Brain pericyte (primary cell): ENCODE measurements around the gene AVP.
"Not testable (repeated sequence)": the region's sequence is repeated elsewhere in the genome, so short reads cannot be mapped to it uniquely, and the experiment has no call there.

Source experiments
- DNase-seq: peaks from one replicate; pipeline ENCODE4 v3.0.0-alpha.2; 2012; ENCODE audit warnings: low read depth, low spot score

Gene AVP, protein sequence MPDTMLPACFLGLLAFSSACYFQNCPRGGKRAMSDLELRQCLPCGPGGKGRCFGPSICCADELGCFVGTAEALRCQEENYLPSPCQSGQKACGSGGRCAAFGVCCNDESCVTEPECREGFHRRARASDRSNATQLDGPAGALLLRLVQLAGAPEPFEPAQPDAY

DNA sequence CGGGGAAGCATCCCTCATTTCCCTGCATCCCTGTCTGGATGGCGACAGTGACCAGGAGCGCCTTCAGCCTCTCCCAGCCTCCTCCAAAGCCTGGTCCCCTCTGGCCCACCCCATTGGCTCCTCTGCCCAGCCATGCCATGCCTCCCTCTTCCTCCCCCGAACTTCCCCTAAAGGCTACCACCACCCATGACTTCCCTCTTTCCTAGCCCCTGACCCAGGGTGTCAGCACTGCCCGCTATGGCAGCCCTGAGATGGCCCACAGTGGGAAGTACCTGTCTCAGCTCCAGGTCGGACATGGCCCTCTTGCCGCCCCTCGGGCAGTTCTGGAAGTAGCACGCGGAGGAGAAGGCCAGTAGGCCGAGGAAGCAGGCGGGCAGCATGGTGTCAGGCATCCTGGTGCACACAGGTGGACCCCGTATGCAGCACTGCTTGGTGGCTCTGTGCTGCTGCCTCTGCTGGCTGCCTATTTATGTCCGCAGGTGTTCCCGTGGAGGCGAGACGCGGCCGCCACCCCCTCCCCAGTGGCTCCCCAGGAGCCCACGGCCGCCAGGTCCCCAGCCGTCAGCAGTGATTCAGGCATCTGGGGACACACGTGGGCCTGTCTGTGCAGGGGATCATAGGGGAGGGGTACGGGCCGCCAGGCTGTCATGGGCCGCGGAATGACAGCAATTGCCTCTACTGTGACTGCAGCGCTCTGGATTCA is at the start of gene AVP:
Gene AVP (minus strand): TSS at position 442 of the 703 bp plus-strand sequence. CDS start 50 bp downstream, at position 392.
- no peak for DNase-seq

DNA sequence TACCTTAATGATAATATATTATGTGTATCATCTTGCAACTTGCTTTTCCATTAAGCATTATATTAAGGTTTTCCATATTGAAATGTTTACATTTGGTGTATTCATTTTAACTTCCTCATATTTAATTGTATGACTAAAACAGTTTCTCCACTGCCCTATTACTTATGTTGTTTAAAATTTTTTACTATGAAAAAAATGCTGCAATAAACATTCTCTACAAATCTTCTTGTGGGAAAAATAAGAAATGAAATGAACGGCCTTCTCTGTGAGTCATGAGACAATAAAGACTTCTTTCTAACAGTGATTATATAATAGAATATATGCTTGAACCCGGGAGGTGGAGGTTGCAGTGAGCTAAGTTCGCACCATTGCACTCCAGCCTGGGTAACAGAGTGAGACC is 49.6 kb upstream of the AVP start:
- no peak for DNase-seq

DNA sequence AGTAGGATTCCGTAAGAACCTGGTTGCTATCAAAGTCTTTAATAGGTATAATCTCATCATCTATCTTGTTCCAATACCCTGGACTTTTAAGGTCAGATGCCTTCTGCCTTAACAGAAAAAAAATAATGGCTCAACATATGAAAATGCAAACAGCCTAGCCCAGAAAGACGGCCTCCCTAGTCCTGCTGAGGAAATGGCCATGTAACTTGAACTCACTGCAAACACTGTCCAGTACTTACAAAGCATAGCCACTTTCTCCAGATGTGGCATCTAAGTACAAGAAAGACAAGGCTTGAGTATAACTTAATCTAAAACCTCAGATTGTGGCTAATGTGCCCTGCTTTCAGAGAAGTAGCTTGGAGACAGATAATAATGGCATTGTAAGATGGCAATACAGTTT is 48.6 kb upstream of the AVP start:
- no peak for DNase-seq

DNA sequence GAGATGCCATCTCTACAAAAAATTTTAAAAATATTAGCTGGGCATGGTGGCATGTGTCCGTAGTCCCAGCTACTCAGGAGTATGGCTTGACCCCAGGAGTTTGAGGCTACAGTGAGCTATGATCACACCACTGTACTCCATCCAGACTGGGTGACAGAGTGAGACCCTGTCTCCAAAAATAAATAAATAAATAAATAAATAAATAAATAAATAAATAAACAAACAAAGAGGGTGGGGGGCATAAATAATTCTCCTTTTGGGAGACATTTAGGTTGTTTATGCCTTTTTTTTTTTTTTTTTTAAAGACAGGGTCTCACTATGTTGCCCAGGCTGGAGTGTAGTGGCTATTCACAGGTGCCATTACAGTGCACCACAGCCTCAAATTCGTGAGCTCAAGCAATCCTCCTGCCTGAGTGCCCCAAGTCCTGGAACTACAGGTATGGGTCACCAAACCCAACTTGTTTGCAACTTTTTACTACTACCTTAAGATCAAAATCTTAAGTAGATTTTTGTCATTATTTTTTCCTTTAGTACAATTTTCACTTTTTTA is 45.6 kb upstream of the AVP start:
- DNase-seq, result no peak

DNA sequence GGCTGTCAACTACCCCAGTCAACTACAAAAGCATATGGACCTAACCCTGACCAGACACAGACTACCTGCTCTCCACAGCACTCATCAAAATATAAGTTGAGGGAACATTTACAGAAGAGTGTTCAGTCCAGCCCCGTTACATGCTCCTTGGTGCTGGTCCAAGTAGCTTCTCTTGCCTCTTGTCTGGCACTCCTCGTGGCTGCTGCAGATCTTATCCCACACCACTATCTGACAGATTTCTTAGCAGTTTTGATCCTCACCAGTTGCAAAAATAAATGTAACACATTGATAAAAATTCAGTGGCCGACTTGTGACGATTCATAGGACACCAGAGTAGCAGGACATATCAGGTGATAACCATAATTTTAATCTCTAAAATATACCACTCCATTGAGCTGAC is 44.6 kb upstream of the AVP start:
- DNase-seq, result no peak

DNA sequence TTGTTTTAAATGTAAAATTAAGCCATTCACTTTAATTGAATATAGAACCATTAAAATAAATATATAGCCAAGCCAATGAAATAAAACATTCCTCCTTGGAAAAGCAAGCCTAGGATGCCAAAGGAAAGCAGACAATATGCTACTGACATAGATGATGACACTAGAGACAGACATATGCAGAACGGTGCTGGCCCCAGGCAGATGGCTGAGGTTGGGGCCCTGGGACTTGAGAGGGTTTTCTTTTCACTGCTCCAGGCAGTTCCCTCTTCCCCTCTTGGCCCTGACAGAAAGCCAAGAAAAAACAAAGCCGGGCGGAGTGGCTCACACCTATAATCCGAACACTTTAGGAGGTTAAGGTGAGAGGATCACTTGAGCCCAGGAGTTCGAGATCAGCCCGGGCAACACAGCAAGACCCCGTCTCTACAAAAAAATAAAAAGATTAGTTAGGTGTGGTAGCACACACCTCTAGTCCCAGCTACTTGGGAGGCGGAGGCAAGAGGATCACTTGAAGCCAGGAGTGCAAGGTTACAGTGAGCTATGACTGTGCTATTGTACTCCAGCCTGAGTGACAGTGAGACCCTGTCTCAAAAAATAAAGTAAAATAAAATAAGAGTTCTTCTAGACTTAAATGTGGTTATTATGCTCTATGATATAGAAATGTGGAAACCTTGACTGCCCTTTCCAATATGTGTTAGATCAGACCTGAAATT is 43.9 kb upstream of the AVP start:
- DNase-seq, result no peak

DNA sequence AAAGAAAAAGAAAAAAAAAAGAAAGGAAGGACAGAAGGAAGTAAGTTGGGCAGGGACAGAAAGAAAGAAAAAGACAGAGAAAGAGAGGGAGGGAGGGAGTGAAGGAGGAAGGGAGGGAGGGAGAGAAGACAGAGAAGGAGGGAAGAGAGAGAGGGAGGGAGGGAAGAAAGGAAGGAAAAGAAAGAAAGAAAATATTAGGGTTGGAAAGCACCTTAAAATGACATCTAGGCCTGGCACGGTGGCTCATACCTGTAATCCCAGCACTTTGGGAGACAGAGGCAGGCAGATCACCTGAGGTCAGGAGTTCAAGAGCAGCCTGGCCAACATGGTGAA is 42.0 kb upstream of the AVP start:
- no peak for DNase-seq

DNA sequence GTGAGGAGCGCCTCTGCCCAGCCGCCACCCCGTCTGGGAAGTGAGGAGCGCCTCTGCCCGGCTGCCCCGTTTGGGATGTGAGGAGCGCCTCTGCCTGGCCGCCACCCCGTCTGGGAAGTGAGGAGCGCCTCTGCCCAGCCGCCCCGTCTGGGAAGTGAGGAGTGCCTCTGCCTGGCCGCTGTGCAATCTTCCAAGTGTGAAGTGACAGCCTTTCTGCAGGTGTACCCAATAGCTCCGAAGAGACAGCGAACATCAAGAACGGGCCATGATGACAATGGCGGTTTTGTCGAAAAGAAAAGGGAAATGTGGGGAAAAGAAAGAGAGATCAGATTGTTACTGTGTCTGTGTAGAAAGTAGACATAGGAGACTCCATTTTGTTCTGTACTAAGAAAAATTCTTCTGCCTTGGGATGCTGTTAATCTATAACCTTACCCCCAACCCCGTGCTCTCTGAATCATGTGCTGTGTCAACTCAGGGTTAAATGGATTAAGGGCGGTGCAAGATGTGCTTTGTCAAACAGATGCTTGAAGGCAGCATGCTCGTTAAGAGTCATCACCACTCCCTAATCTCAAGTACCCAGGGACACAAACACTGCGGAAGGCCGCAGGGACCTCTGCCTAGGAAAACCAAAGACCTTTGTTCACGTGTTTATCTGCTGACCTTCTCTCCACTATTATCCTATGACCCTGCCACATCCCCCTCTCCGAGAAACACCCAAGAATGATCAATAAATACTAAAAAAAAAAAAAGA is 41.4 kb upstream of the AVP start:
- DNase-seq, result not testable (repeated sequence)

DNA sequence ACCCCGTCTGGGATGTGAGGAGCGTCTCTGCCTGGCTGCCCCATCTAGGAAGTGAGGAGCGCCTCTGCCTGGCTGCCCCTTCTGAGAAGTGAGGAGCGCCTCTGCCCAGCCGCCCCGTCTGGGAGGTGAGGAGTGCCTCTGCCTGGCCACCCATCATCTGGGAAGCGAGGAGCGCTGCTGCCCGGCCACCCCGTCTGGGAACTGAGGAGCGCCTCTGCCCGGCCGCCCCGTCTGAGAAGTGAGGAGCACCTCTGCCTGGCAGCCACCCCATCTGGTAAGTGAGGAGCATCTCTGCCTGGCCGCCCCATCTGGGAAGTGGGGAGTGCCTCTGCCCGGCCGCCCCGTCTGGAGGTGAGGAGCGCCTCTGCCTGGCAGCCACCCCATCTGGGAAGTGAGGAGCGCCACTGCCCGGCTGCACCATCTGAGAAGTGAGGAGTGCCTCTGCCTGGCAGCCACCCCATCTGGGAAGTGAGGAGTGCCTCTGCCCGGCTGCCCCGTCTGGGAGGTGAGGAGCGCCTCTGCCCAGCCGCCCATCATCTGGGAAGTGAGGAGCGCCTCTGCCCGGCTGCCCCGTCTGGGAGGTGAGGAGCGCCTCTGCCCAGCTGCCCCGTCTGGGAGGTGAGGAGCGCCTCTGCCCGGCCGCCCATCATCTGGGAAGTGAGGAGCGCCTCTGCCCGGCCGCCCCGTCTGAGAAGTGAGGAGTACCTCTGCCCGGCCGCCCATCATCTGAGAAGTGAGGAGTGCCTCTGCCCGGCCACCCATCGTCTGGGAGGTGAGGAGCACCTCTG is 40.4 kb upstream of the AVP start:
- DNase-seq, result not testable (repeated sequence)

DNA sequence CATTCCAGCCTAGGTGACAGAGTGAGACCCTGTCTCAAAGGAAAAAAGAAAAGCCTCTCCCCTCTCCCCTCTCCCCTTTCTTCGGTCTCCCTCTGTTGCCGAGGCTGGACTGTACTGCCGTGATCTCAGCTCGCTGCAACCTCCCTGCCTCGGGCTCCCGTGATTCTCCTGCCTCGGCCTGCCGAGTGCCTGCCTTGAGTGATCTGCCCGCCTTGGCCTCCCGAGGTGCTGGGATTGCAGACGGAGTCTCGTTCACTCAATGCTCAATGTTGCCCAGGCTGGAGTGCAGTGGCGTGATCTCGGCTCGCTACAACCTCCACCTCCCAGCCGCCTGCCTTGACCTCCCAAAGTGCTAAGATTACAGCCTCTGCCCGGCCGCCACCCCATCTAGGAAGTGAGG is 39.6 kb upstream of the AVP start:
- not testable (repeated sequence) for DNase-seq

DNA sequence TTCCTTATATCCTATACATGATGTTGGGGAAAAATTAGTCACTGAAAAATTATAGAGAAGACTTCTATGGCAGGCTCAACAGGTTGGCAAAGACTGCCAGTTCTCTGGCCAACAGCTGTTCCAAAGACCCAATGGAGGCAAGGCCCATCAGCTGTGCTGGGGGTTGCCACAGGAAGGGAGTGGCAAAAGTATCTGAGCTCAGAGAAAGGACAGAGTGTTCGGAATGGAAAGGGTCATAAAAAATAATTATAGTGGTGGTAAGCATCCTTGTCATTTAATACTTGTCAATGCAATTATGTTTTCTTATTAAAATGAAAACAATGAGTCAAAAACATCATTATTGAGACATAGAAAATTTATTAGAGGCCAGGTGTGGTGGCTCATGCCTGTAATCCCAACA is 39.0 kb upstream of the AVP start:
- DNase-seq, result no peak

DNA sequence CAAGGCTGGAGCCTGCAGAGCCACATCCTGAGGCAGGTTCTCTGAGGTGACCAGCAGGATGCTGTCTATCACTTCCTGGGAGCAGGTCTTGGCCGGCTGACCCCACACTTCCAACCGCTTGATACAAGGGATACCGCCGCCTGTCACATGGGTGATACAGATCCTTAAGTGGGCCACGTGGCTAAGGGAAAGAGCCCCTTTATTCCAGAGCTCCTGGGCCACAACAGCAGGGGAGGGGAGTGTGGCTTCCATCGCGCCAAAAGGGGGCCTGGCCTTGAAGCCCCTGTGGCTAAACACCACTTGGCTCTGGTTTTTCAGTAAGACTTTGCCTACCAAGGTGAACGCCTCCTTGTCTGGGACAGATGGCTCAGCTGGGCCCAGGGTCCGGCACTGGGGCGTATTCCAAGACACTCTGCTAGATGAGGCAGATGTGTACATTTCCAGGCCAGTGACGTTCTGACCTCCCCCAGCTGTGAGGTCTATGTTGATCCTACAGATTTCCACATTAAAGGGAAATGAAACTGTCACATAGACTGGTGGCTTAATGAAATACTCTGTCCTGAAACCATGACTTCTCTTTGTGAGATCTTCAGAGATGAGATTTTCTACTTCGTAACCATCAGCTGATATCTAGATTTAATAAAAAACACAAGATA is 37.6 kb upstream of the AVP start:
- no peak for DNase-seq

DNA sequence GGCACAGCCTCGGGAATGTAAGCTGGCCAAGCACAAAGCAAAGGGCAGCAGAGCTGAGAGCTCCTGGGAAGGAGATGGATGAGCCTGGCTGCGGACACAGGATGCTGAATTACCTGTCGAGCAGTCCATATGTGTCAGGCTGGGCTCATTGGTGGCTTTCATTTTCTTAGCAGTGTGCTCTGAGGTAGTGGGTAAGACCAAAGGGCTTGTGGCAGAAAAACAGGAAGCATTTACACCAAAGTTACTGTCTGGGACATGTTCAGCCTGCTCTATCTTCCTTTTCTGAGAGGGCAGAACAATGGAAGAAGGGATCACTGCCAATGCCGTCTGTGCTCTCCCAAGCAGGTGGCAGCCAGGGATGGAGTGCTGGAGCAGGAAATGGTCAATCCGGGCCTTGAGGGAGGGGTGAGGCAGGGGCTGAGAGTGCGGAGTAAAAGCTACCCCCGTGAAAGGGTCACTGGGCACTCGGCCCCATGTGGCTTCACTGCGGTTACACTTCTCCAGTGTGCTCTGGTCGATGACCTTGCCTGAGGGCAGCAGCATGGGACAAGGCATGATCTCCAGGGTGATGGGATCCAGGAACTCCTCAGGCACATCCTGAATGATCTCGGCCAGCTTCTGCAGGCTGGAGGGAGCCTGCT is 36.9 kb upstream of the AVP start:
- no peak for DNase-seq

DNA sequence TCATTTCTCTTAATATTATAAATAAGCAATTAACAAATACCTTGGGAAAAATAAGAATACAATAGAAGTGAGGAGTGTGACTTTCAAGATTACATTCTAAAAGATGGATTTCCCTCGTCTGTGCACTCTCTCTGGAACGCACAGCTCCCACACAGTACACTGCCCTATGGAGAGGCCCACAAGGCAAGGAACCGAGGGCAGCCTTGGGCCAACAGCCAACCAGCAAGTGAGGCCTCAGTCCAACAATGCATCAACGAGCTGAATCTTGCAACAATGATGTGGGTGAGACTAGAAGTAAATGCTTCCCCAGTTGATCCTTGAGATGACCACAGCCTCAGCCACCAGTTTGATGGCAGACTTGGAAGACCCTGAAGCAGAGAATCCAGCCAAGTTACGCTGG is 34.5 kb upstream of the AVP start:
- DNase-seq, result no peak

DNA sequence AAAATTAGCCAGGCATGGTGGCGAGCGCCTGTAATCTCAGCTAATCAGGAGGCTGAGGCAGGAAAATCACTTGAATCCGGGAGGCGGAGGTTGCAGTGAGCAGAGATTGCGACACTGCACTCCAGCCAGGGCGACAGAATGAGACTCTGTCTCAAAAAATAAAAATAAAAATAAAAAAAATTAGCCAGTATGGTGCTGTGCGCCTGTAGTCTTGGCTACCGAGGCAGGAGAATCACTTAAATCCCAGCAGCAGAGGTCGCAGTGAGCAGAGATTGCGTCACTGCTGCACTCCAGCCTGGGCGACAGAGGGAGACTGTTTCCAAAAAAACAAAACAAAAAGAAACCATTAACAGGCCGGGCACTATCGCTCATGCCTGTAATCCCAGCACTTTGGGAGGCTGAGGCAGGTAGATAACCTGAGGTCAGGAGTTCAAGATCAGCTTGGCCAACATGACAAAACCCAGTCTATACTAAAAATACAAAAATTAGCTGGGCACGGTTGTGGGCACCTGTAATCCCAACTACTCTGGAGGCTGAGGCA is 33.4 kb upstream of the AVP start:
- DNase-seq, result not testable (repeated sequence)

DNA sequence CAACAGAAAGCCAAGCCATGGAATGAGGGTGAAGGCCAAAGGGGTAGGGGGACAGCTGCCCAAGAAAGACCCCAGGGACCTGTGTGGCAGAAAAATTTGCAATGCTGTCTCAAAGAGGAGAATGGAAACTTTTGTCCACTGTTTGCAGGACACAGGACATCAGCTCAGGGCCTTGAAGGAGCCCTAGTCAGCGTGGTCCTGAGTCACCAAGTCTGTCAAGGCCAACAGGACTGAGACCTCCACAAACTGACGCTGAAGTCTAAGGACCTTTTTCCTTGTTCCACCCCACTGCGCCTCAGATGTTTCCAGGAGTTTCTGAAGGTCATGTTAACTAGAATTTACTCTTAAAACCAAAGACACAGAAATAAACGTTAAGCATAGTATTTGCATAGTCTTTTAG is 31.8 kb upstream of the AVP start:
- DNase-seq, result no peak

DNA sequence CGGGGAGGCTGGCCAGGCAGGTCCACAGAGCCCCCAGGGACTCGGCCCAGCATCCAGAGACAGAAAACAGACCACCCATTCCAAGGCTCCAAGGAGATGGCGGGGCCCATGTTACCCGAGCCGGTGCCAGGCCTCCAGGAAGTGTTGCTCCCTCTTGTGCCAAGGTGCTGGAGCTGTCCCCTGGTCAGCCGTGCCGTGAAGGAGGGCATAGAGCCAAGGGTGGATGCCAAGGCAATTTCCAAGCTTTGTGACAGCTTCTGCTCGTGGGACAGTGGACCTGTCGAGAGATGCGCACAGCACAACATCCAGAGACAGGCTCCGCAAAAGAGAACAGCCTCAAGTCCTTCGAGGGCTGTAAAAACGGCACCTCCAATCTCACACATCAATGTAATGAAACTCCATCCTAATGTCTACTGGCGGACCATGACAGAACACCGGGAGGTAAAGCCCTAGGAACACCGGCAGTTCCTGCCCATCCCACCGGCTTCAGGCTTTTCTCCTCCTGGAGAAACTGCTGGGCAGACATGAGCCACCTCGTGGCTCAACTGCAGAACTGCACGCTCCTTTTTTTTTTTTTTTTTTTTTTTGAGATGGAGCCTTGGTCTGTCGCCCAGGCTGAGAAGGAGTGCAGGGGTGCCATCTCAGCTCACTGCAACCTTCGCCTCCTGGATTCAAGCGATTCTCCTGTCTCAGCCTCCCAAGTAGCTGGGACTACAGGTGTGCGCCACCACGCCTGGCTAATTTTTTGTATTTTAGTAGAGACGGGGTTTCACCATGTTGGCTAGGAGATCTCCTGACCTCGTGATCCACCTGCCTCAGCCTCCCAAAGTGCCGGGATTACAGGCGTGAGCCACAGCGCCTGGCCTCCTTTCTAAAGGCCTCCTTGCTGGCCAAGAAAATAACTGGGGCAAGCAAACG is 30.9 kb upstream of the AVP start:
- DNase-seq, result no peak

DNA sequence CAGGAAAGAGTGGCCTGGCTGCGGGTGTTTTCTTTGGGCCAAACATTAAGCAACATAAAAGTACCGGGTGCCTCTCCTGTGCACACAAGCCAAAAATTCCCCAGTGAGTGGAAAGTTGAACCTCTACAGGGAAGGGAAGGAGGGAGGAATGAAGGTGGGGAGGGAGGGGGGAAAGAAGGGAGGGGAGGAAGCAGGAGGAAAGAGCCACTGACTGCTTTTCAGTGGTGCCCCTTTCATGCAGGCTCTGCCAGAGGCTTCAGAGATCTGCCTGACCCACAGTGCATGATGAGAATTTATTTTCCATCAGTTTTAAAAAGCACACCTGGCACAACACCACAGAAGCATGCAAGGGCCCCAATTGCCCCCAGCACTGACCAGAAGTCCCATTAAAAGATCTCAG is 27.5 kb upstream of the AVP start:
- no peak for DNase-seq

DNA sequence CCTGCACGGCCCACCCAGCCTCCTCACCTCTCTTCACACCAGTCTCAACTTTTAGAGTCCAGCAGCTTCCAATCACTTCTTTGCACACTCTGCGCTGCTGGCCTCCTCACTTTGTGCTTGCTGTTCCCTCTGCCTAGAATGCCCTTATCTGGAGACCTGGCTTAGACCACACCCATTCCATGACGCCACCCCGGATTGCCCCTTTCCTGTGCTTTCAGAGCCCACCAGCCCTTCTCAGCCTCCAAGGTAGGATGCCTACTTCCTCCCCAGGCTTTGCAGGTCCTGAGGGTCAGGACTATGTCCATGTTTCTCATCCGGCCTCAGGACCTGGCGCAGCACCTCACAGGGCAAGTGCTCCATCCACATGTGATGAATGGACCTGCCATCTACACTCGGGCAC is 27.0 kb upstream of the AVP start:
- no peak for DNase-seq
